ENCODE data around the gene LY6G5C.

The LY6G5C gene

DNA sequence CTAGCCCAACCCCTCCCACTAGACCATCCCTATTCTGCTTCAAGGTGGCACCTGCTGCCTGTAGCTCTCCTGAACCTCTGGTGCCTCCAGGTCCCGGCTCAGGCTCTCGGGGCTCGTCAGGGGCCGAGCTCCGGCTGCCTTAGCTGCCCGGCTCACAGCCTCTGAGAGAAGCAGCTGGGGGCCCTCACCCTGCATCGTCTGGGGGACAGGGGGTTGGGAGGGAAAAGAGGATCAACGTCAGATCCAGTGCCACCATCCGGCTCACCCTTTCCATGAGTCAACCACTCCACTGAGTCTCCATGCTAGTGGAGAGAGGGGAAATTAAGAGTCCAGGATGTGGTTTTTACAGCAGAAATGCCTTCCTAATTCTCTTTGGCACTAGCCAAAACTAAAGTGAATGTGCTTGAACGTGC is 41.4 kb downstream of the LY6G5C start:
- Histone ChIP-seq H3K27ac (ENCODE audit: insufficient read depth in 1 of 2, low read depth in 1 of 2, low read length in 2 of 2, poor library complexity in 1 of 2, severe bottlenecking in 2 of 2) (peak overlapping the region in 1 of 2 experiments; percentile 19), H3K27me3 (replicated peaks in 2 of 5; ENCODE audit: control insufficient read depth in 4 of 5, insufficient read depth in 5 of 5, low read length in 4 of 5) (no peaks in the 10 kb centered on the region), H3K4me3 (ENCODE audit: control insufficient read depth in 1 of 7, extremely low read depth in 1 of 7, insufficient read depth in 4 of 7, low read depth in 2 of 7, low read length in 6 of 7) (no peak overlapping the region), H3K4me1 (ENCODE audit: control extremely low read depth in 1 of 4, control insufficient read depth in 4 of 4, insufficient read depth in 4 of 4, low read length in 3 of 4) (peaks cover 0 to 11% (median 3%) of the 10 kb centered on the region in 4 experiments), H3K36me3 (ENCODE audit: control insufficient read depth in 4 of 4, insufficient read depth in 4 of 4, low read length in 3 of 4) (peaks cover 18 to 91% (median 81%) of the 10 kb centered on the region in 4 experiments), H3K9me3 (ENCODE audit: control extremely low read depth in 1 of 5, control insufficient read depth in 4 of 5, insufficient read depth in 2 of 5, low read depth in 1 of 5, low read length in 4 of 5) (no peaks in the 10 kb centered on the region)
- DNase-seq, result peak in 2 of 3 donors; percentile 46 to 52
- whole genome bisulfite sequencing (ENCODE audit: insufficient coverage), result 31% methylated on average over 2 of the region's 10 CpGs
- POLR2A ChIA-PET, result interaction anchor here (1.0 to 1.7 kb wide), 2 partner anchors 12 to 188 kb away, joined by 3 to 7 read pairs; partner anchors contain the start of gene HSPA1B
- CTCF ChIA-PET, result interaction anchor here (0.7 to 2.8 kb wide), 7 partner anchors 11 to 89 kb away, joined by 3 to 10 read pairs (median 5); no protein-coding TSS in a partner anchor

DNA sequence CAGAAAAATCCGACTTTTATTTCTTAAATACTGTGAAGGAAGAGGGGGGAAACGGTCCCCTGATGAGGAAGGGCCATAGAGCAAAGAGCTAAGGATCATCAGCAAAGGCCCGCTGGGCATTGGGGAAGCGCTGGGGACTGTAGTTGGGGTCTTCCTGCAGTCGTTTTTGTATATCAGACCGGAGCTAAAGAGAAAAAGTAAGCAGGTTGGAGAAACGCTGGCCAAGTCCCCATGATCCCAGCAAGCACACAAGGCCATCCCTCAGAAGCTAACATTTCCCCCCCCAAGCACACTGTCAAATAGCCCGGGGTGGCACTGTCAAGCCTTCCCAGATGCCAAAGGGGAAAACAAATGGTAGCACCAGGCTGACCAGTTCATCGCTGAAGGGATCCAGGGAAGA is 41.8 kb downstream of the LY6G5C start:
- DNase-seq, result no peak
- CTCF ChIA-PET, result interaction anchor here (0.7 to 2.8 kb wide), 7 partner anchors 11 to 88 kb away, joined by 3 to 10 read pairs (median 5); no protein-coding TSS in a partner anchor
- H3K36me3 ChIP-seq (ENCODE audit: control insufficient read depth in 4 of 4, insufficient read depth in 4 of 4, low read length in 3 of 4), result peaks cover 19 to 91% (median 82%) of the 10 kb centered on the region in 4 experiments

DNA sequence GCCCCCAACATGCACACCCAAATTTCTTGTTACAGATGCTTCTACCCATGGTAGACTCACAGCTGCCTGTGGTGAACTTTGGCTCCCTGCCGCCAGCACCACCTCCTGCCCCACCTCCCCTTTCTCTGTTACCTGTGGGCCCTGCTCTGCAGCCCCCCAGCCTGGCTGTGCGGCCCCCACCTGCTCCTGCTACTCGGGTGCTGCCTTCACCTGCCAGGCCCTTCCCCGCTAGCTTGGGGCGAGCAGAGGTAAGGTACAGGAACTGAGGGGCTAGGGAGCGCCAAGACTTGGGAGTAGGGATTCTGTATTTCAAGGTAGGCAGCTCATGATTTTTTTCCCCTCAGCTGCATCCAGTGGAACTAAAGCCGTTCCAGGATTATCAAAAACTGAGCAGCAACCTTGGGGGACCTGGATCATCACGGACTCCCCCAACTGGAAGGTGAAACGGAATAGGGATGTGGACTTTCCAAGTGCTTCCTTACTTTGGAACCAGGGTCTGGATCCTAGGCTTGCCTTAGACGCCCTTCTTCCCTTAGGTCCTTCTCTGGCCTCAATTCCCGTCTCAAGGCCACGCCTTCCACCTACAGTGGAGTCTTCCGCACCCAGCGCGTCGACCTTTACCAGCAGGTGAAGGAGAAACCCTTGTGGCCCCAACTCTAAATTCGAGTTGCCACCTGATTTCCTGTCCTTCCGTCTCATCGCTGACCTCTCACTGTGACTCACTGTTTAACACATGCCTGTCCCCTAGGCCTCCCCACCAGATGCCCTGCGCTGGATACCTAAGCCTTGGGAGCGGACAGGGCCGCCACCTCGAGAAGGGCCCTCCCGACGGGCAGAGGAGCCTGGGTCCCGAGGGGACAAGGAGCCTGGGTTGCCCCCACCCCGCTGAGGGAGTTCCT is 43.9 kb downstream of the LY6G5C start:
- Histone ChIP-seq H3K27ac (ENCODE audit: insufficient read depth in 1 of 2, low read depth in 1 of 2, low read length in 2 of 2, poor library complexity in 1 of 2, severe bottlenecking in 2 of 2) (no peak overlapping the region), H3K36me3 (ENCODE audit: control insufficient read depth in 4 of 4, insufficient read depth in 4 of 4, low read length in 3 of 4) (peaks cover 19 to 94% (median 86%) of the 10 kb centered on the region in 4 experiments), H3K27me3 (replicated peaks in 2 of 5; ENCODE audit: control insufficient read depth in 4 of 5, insufficient read depth in 5 of 5, low read length in 4 of 5) (no peaks in the 10 kb centered on the region), H3K4me3 (ENCODE audit: control insufficient read depth in 1 of 7, extremely low read depth in 1 of 7, insufficient read depth in 4 of 7, low read depth in 2 of 7, low read length in 6 of 7) (no peak overlapping the region), H3K4me1 (ENCODE audit: control extremely low read depth in 1 of 4, control insufficient read depth in 4 of 4, insufficient read depth in 4 of 4, low read length in 3 of 4) (peaks cover 0 to 11% (median 3%) of the 10 kb centered on the region in 4 experiments), H3K9me3 (ENCODE audit: control extremely low read depth in 1 of 5, control insufficient read depth in 4 of 5, insufficient read depth in 2 of 5, low read depth in 1 of 5, low read length in 4 of 5) (no peaks in the 10 kb centered on the region)
- 95% methylated on average over 22 of the region's 27 CpGs for WGBS (ENCODE audit: insufficient coverage)
- ChIA-PET CTCF (interaction anchor here (1.5 to 2.5 kb wide), 4 partner anchors 9 to 15 kb away, joined by 3 to 15 read pairs (median 3); no protein-coding TSS in a partner anchor), POLR2A (no interaction called here)
- no peak for DNase-seq

More for the DNA sequence above, 41.8 kb downstream of the LY6G5C start:
- POLR2A ChIA-PET, result interaction anchor here (0.5 to 1.7 kb wide), 4 partner anchors 13 to 908 kb away, joined by 3 to 7 read pairs (median 4); partner anchors contain the start of genes GPANK1 and HSPA1B
- Histone ChIP-seq H3K27me3 (replicated peaks in 2 of 5; ENCODE audit: control insufficient read depth in 4 of 5, insufficient read depth in 5 of 5, low read length in 4 of 5) (no peaks in the 10 kb centered on the region), H3K27ac (ENCODE audit: insufficient read depth in 1 of 2, low read depth in 1 of 2, low read length in 2 of 2, poor library complexity in 1 of 2, severe bottlenecking in 2 of 2) (peak overlapping the region in 1 of 2 experiments; percentile 19), H3K4me3 (ENCODE audit: control insufficient read depth in 1 of 7, extremely low read depth in 1 of 7, insufficient read depth in 4 of 7, low read depth in 2 of 7, low read length in 6 of 7) (no peak overlapping the region), H3K9me3 (ENCODE audit: control extremely low read depth in 1 of 5, control insufficient read depth in 4 of 5, insufficient read depth in 2 of 5, low read depth in 1 of 5, low read length in 4 of 5) (no peaks in the 10 kb centered on the region), H3K4me1 (ENCODE audit: control extremely low read depth in 1 of 4, control insufficient read depth in 4 of 4, insufficient read depth in 4 of 4, low read length in 3 of 4) (peaks cover 0 to 11% (median 3%) of the 10 kb centered on the region in 4 experiments)
- 94% methylated on average over 3 of the region's 9 CpGs for WGBS (ENCODE audit: insufficient coverage)

DNA sequence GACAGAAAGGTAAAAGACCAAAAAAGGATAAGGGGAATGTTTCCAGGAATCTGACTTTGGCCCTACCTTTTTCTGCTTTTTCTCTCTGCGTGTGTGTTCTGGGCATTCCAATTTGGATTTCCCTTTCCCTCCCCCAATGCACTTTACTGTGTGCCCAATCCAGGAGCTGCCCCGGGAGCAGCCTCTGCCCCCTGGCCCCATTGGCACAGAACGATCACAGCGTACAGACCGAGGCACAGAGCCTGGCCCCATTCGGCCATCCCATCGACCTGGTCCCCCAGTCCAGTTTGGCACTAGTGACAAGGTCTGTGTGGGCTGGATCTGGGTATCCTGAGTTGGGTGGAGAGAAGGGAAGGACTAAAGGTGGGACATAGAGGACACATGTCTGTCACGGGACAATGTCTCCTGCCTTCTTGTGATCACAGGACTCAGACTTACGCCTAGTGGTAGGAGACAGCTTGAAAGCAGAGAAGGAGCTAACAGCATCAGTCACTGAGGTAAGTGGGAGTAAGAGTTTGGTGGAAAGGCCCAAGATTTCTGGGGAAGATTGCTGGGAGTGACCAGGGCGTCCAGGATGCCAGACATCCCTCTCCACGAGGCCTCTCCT is 45.8 kb downstream of the LY6G5C start:
- ChIA-PET POLR2A (no interaction called here), CTCF (interaction anchor here (1.1 to 2.5 kb wide), 5 partner anchors 8 to 16 kb away, joined by 3 to 15 read pairs (median 5); no protein-coding TSS in a partner anchor)
- Histone ChIP-seq H3K9me3 (ENCODE audit: control extremely low read depth in 1 of 5, control insufficient read depth in 4 of 5, insufficient read depth in 2 of 5, low read depth in 1 of 5, low read length in 4 of 5) (no peaks in the 10 kb centered on the region), H3K27ac (ENCODE audit: insufficient read depth in 1 of 2, low read depth in 1 of 2, low read length in 2 of 2, poor library complexity in 1 of 2, severe bottlenecking in 2 of 2) (no peak overlapping the region), H3K4me3 (ENCODE audit: control insufficient read depth in 1 of 7, extremely low read depth in 1 of 7, insufficient read depth in 4 of 7, low read depth in 2 of 7, low read length in 6 of 7) (no peak overlapping the region), H3K36me3 (ENCODE audit: control insufficient read depth in 4 of 4, insufficient read depth in 4 of 4, low read length in 3 of 4) (peaks cover 20 to 94% (median 85%) of the 10 kb centered on the region in 4 experiments), H3K4me1 (ENCODE audit: control extremely low read depth in 1 of 4, control insufficient read depth in 4 of 4, insufficient read depth in 4 of 4, low read length in 3 of 4) (peaks cover 0 to 9% (median 3%) of the 10 kb centered on the region in 4 experiments), H3K27me3 (replicated peaks in 2 of 5; ENCODE audit: control insufficient read depth in 4 of 5, insufficient read depth in 5 of 5, low read length in 4 of 5) (no peaks in the 10 kb centered on the region)
- 100% methylated on average over 10 of the region's 11 CpGs for WGBS (ENCODE audit: insufficient coverage)
- DNase-seq, result no peak

DNA sequence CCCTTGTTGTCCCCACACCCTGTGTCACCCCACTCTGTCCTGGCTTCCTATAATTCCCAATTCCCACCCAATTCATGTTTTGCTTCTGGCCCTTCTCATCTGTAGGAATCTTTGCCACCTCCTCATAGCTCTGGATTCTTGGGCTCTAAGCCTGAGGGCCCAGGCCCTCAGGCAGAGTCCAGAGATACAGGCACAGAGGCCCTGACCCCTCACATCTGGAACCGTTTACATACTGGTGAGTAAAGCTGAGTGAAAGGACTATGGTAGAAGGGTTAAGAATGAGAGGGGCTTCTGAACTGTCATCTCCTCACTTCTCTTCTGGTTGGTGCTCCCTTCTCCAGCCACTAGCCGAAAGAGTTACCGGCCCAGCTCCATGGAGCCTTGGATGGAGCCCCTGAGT is 46.7 kb downstream of the LY6G5C start:
- peaks cover 18 to 94% (median 82%) of the 10 kb centered on the region in 4 experiments for H3K36me3 ChIP-seq (ENCODE audit: control insufficient read depth in 4 of 4, insufficient read depth in 4 of 4, low read length in 3 of 4)
- no peaks in the 10 kb centered on the region for H3K4me1 ChIP-seq (ENCODE audit: control extremely low read depth in 1 of 4, control insufficient read depth in 4 of 4, insufficient read depth in 4 of 4, low read length in 3 of 4)
- ChIA-PET POLR2A (interaction anchor here (0.6 to 2.1 kb wide), 2 partner anchors 13 to 532 kb away, joined by 3 to 8 read pairs; partner anchors contain the start of gene PRRC2A), CTCF (interaction anchor here (1.1 to 2.0 kb wide), 5 partner anchors 8 to 17 kb away, joined by 5 to 11 read pairs (median 6); no protein-coding TSS in a partner anchor)
- DNase-seq, result no peak
- H3K9me3 ChIP-seq (ENCODE audit: control extremely low read depth in 1 of 5, control insufficient read depth in 4 of 5, insufficient read depth in 2 of 5, low read depth in 1 of 5, low read length in 4 of 5), result no peaks in the 10 kb centered on the region
- no peak overlapping the region for H3K27ac ChIP-seq (ENCODE audit: insufficient read depth in 1 of 2, low read depth in 1 of 2, low read length in 2 of 2, poor library complexity in 1 of 2, severe bottlenecking in 2 of 2)
- WGBS (ENCODE audit: insufficient coverage), result no CpG with 5 or more reads among the region's 3 CpGs
- H3K27me3 ChIP-seq (replicated peaks in 2 of 5; ENCODE audit: control insufficient read depth in 4 of 5, insufficient read depth in 5 of 5, low read length in 4 of 5), result no peaks in the 10 kb centered on the region
- no peak overlapping the region for H3K4me3 ChIP-seq (ENCODE audit: control insufficient read depth in 1 of 7, extremely low read depth in 1 of 7, insufficient read depth in 4 of 7, low read depth in 2 of 7, low read length in 6 of 7)

GRCh38 chr6:31633447-31633846 is 47.4 kb downstream of the LY6G5C start:
- Histone ChIP-seq H3K4me3 (ENCODE audit: control insufficient read depth in 1 of 7, extremely low read depth in 1 of 7, insufficient read depth in 4 of 7, low read depth in 2 of 7, low read length in 6 of 7) (no peak overlapping the region), H3K27me3 (replicated peaks in 2 of 5; ENCODE audit: control insufficient read depth in 4 of 5, insufficient read depth in 5 of 5, low read length in 4 of 5) (no peaks in the 10 kb centered on the region), H3K27ac (ENCODE audit: insufficient read depth in 1 of 2, low read depth in 1 of 2, low read length in 2 of 2, poor library complexity in 1 of 2, severe bottlenecking in 2 of 2) (no peak overlapping the region), H3K4me1 (ENCODE audit: control extremely low read depth in 1 of 4, control insufficient read depth in 4 of 4, insufficient read depth in 4 of 4, low read length in 3 of 4) (no peaks in the 10 kb centered on the region), H3K9me3 (ENCODE audit: control extremely low read depth in 1 of 5, control insufficient read depth in 4 of 5, insufficient read depth in 2 of 5, low read depth in 1 of 5, low read length in 4 of 5) (no peaks in the 10 kb centered on the region), H3K36me3 (ENCODE audit: control insufficient read depth in 4 of 4, insufficient read depth in 4 of 4, low read length in 3 of 4) (peaks cover 25 to 97% (median 85%) of the 10 kb centered on the region in 4 experiments)
- no peak for DNase-seq
- POLR2A ChIA-PET, result interaction anchor here (0.7 to 2.1 kb wide), 2 partner anchors 11 to 13 kb away, joined by 5 to 8 read pairs; partner anchors contain the start of gene PRRC2A
- 100% methylated on average over 4 of the region's 7 CpGs for WGBS (ENCODE audit: insufficient coverage)
- CTCF ChIA-PET, result interaction anchor here (0.8 to 2.0 kb wide), 3 partner anchors 11 to 38 kb away, joined by 3 to 7 read pairs (median 6); no protein-coding TSS in a partner anchor
